Measurements from ENCODE around the gene DCLK2.

DCLK2 gene

DNA sequence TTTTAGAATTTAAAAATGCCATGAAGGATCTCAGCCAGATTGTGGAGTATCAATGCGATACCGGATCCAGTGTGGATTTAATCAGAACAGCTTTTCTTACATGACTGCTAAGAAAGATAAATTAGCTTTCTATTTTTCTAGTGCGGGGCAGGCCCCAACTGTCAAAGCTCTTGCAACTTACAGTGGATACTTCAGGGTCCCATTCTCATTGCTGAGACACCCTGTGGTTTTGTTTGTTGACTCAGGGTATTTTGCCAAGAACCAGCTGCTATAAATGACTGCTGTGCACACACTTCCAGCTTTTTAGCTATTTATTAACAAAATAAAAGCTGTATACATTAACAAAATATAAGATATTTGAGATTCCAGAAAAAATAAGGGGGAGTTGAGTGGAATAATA lies 166.4 kb downstream of the DCLK2 start:
- FAIRE-seq (no peak), DNase-seq (ENCODE audit: insufficient read length, low spot score) (no peak)
- TF ChIP-seq POLR2A (IDR thresholded peaks at IDR 0.05; ENCODE audit: low read depth, low read length), result no peak

DNA sequence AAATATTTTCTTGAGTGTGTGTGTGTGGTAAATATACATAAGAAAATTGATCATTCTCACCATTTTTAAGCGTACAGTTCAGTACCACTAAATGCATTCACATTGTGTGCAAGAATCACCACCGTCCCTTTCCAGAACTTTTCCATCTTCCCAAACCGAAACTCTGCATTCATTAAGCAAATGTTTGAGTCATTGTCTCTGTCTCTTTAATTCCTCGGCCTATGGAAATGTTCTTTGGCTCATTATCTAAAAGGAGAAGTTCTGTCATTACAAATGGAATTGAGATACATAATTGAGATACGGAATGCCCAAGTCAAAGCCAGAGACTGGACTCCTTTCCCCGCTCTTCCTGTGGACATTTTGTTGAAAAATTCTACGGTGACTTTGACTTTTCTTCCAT lies 168.9 kb downstream of the DCLK2 start:
- no peak for TF ChIP-seq POLR2A (IDR thresholded peaks at IDR 0.05; ENCODE audit: low read depth, low read length)
- FAIRE-seq, result no peak
- no peak for DNase-seq (ENCODE audit: insufficient read length, low spot score)

DNA sequence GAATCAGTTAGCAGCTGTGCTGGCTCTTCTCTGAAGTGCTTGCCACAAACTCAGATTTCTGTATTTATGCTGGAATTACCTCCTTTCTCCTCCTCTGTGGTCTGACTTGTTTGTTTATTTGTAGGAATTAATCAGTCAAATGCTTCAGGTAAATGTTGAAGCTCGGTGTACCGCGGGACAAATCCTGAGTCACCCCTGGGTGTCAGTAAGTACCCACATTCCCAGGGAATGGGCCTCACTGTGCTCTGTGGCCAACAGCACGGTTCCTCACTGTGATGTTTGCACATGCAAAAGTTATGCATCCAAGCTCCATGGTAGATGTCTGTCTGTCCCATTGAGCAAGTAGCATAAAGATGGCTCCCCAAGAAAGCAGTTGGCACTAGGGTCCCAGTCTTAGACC lies 169.9 kb downstream of the DCLK2 start:
- FAIRE-seq (no peak), DNase-seq (ENCODE audit: insufficient read length, low spot score) (no peak)
- no peak for TF ChIP-seq POLR2A (IDR thresholded peaks at IDR 0.05; ENCODE audit: low read depth, low read length)

DNA sequence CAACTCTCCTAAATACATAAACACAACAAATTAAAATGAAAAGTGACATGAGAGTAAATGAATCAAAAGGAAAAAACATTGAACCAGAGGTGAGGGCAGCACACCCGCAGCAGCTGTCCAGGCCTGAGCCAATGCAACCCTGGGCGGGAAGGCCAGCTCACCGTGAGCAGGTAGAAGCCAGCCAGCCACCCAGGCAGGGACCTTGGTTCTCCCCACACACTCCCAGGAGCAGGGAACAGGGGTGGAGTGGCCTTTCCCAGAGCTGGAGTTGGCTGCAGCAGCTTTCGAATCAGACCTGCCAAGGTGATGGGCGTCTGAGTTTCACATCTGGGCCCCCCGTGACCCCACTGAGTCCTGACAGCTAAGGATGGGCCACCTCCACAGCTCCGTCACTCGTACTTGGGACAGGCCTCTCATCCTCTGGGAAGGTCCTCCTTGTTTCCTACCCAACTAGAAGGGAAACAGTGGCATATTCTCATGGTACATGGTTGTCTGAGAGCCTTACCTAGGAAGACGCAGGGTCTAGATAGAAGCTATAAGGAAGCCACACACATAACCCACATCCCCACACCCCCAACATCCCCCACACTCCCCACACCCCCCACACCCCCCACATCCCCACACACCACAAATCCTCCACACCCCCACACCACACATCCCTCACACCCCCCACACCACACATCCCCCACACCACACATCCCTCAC lies 172.2 kb downstream of the DCLK2 start:
- FAIRE-seq, result no peak
- TF ChIP-seq POLR2A (IDR thresholded peaks at IDR 0.05; ENCODE audit: low read depth, low read length), result no peak
- no peak for DNase-seq (ENCODE audit: insufficient read length, low spot score)

DNA sequence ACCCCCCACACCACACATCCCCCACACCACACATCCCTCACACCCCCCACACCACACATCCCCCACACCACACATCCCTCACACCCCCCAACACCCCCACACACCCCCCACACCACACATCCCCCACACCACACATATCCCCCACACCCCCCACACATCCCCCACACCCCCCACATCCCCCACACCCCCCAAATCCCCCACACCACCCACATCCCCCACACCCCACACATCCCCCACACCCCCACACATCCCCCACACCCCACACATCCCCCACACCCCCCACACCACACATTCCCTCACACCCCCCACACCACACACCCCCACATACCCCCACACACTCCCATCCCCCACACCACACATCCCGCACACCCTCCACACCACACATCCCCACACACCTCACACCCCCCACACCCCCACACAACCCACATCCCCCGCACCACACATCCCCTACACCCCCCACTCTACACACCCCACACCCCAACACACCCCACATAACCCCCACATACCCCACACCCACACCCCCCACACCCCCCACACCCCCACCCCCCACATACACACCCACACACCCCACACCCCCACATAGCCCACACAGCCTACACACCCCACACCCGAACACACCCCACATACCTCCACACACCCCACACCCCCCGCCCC lies 172.9 kb downstream of the DCLK2 start:
- DNase-seq (ENCODE audit: insufficient read length, low spot score), result peak; percentile 42
- FAIRE-seq, result no peak
- no peak for TF ChIP-seq POLR2A (IDR thresholded peaks at IDR 0.05; ENCODE audit: low read depth, low read length)

DNA sequence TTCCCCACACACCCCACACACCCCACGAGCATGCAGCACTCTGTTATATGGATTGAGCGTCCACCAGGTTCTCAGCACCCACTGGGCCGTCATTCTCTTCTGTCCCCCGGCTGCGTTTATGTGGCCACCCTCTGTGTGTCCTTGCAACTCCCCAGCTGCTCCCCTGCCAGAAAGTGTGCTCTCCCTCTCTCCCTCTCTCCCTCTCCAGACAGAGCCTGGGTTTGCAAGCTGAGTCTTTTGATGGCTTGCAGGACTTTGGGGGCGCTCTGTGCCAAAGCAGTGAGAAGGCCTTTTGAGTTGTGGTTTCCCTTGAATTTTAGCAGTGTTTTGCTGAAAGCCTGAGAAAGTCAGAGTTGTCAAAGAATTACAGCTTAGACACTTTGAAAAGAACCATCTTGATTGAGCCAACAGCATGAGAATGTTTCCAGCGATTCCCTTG lies 173.5 kb downstream of the DCLK2 start:
- TF ChIP-seq POLR2A (IDR thresholded peaks at IDR 0.05; ENCODE audit: low read depth, low read length), result no peak
- DNase-seq (ENCODE audit: insufficient read length, low spot score) (no peak), FAIRE-seq (no peak)

DNA sequence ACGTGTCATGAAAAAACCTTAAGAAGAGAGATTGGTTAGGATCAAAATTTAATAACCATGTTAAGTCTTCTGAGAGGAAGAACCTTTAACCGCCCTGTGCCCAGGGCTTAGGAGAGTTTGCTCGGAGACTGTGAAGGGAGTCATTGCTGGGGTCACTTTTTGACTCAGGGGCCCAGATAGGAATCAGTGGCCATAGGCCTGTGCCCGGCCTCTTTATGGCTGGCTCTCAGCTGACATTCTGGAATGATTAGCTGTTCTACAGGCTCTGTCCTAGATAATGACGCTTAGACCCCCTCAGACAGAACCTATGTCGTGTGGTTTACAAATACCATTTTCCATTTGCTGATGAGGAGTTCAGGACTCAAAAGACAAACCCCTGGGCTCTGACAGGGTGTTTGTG lies 174.1 kb downstream of the DCLK2 start:
- FAIRE-seq, result no peak
- DNase-seq (ENCODE audit: insufficient read length, low spot score), result no peak
- no peak for TF ChIP-seq POLR2A (IDR thresholded peaks at IDR 0.05; ENCODE audit: low read depth, low read length)

DNA sequence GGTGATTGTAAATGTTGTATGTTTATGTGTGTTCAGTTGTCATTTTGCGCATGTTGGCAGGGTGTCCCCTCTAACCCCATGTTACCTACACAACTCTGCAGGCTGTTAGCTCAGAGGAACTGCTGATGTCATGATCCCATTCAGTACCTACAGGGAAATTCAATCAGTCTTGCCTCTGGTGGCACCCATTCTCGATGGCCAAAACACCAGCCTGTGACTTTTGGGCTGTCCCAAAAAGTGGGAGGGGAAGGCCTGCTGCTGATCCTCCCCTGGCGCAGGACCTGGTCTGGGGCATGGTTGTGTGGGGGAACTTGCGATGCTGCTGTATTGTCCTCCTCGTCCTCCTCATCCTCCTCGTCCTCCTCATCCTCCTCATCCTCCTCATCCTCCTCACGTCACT lies 174.5 kb downstream of the DCLK2 start:
- DNase-seq (ENCODE audit: insufficient read length, low spot score) (no peak), FAIRE-seq (no peak)
- TF ChIP-seq POLR2A (IDR thresholded peaks at IDR 0.05; ENCODE audit: low read depth, low read length), result no peak

DNA sequence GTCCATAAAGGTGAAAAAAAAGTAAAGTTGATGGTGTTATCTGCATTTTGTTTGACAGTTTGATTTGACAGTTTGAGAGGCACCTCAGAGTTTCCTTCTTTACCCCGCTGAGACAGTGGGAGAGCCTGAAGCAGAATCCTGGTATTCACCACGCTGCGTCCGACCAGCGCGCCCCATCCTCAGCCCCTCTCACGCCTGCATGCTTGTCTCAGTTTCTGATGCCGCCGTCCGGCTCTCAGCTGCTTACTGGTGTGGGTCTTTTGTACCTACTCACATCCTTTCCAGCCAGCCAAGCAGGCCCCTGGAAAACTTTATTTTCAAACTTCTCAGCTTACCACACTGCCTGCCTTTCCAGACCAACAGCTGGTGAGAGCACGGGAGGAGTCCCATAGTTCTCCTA lies 175.2 kb downstream of the DCLK2 start:
- FAIRE-seq, result no peak
- DNase-seq (ENCODE audit: insufficient read length, low spot score), result no peak

DNA sequence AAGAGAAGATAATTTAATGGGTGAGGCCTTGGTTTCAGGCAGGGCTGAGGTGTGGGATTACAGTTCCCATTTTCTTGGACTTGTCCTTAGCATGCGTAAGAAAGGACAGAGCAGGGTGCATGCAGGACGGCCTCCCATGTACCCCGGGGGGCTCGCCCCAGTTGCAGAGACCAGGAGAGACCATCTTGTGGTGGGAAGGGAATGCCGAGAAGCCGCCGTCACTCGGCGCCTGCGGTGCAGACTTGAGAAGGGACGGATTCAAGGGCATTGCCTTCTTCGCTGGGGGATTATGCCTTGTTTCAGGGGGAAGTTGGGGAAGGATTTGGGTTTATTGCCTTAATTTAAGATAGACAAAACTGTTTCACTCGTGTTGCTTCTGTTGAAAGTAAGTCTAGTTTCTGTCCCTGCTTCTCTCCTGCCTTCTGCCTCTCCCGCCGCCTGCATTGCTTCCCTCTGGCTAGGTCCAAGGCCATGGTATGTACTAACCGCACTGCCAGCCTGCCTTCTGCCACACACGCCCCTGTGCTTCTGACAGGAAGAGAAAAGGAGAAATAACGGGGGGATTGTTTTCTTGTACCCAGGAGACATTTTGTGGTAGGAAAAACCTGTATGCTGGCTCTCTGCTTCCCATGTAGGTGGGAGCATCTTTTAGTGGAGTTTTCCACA lies 175.9 kb downstream of the DCLK2 start:
- TF ChIP-seq POLR2A (IDR thresholded peaks at IDR 0.05; ENCODE audit: low read depth, low read length), result no peak
- FAIRE-seq, result no peak

More for the DNA sequence above, 175.2 kb downstream of the DCLK2 start:
- TF ChIP-seq POLR2A (IDR thresholded peaks at IDR 0.05; ENCODE audit: low read depth, low read length), result no peak

DNA sequence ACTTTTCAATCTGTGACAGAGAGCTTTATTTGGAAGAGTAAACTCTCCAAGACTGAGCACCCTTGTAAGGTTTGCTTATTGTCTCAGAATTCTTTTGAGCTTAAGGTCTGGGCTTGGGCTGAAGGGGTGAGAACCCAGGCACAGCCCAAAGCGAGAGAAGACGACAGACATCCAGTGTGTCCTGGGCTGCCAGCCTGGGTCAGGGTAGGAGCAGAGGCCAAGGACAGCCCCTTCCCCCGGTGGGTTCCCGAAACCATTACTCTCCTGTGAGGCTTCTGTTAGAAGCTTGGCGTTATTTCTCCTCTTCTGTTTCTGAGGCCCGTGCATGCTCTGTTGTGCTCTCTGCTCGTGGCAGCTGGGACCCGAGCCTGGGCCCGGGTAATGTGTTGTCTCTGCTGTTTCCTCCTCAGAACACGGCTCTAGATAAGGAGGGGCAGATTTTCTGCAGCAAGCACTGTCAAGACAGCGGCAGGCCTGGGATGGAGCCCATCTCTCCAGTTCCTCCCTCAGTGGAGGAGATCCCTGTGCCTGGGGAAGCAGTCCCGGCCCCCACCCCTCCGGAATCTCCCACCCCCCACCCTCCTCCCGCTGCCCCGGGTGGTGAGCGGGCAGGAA lies 177.5 kb downstream of the DCLK2 start:
- DNase-seq (ENCODE audit: insufficient read length, low spot score) (no peak), FAIRE-seq (no peak)
- TF ChIP-seq POLR2A (IDR thresholded peaks at IDR 0.05; ENCODE audit: low read depth, low read length), result no peak

More for the DNA sequence above, 175.9 kb downstream of the DCLK2 start:
- no peak for DNase-seq (ENCODE audit: insufficient read length, low spot score)

DNA sequence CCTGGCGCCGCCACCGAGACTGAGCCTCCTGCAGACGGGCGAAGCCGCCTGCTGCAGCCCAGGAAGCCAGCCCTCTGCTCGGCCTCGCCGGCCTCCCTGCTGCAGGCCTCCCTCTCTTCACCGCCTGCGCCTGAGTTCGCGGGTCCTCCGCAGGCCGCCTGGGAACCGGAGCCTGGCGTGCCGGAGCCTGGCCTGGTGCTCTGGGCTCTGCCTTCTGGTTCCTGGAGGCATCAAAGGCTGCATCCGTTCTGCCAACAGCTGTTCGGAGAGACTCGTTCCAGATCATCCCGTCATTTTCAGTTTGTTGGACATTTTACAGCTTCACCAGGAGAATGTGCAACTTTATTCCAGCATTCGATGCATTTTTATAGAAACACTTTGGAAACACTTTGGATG lies 178.0 kb downstream of the DCLK2 start:
- FAIRE-seq (no peak), DNase-seq (ENCODE audit: insufficient read length, low spot score) (no peak)
- no peak for TF ChIP-seq POLR2A (IDR thresholded peaks at IDR 0.05; ENCODE audit: low read depth, low read length)

DNA sequence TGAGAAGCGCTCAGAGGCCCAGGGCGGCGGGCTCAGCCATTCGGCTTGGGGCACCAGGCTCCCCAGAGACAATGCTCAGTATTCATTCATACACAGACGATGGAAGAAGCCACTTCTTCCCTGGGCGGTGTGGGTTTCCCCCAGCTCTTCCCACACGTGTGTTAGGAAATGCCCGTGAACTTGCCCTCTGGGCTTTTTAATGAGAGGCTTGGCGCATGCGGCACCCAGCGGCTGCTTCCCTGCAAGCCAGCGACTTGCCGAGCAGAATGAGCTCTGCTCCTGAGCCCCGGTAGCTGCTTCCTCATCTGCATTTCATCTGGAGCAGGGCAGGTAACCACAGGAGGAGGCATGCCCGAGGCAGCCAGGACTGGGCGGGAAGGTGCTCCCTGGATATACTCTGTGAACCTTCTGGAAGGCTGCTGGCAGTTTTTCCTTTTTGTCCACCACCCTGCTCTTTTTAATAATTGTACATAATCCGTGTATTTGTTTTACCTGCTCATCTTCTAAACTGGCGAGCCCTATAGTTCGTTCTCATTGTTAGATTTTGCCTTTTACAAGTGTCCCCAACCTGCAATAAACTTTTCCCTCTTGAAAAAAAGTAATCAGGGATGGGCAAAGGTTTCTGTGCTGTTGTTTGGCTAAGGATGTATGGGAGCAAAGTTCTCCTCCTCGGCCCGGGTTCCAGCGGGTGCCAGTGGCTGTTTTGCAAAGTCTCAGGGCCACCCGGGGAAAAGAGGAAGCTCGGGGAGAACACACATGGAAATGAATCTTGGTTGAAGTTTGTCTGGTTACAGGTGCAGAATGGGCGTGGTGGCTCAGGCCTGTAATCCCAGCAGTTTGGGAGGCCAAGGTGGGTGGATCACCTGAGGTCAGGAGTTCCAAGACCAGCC lies 178.8 kb downstream of the DCLK2 start:
- TF ChIP-seq POLR2A (IDR thresholded peaks at IDR 0.05; ENCODE audit: low read depth, low read length), result no peak
- no peak for FAIRE-seq
- no peak for DNase-seq (ENCODE audit: insufficient read length, low spot score)
